ENCODE data around the gene MED23.

GRCh38 chr6:131548441-131548840 lies 79.6 kb downstream of the MED23 start:
- TF ChIP-seq FOXM1 (IDR thresholded peaks at IDR 0.05; ENCODE audit: low read depth) (no peak), SMC3 (IDR thresholded peaks at IDR 0.05; ENCODE audit: low read depth, low read length) (no peak), JUND (IDR thresholded peaks at IDR 0.05) (no peak), NRF1 (IDR thresholded peaks at IDR 0.05; ENCODE audit: low read depth, low read length) (no peak), ELF1 (IDR thresholded peaks at IDR 0.05) (no peak), GABPA (IDR thresholded peaks at IDR 0.05; ENCODE audit: low read depth) (no peak), MEF2A (IDR thresholded peaks at IDR 0.05; ENCODE audit: borderline replicate concordance, low read depth) (no peak), EZH2phosphoT487 (IDR thresholded peaks at IDR 0.05; ENCODE audit: borderline replicate concordance, low read depth) (no peak), POLR2AphosphoS5 (IDR thresholded peaks at IDR 0.05; ENCODE audit: low read depth, low read length) (no peak)
- TF ChIP-seq, protein P1, sequence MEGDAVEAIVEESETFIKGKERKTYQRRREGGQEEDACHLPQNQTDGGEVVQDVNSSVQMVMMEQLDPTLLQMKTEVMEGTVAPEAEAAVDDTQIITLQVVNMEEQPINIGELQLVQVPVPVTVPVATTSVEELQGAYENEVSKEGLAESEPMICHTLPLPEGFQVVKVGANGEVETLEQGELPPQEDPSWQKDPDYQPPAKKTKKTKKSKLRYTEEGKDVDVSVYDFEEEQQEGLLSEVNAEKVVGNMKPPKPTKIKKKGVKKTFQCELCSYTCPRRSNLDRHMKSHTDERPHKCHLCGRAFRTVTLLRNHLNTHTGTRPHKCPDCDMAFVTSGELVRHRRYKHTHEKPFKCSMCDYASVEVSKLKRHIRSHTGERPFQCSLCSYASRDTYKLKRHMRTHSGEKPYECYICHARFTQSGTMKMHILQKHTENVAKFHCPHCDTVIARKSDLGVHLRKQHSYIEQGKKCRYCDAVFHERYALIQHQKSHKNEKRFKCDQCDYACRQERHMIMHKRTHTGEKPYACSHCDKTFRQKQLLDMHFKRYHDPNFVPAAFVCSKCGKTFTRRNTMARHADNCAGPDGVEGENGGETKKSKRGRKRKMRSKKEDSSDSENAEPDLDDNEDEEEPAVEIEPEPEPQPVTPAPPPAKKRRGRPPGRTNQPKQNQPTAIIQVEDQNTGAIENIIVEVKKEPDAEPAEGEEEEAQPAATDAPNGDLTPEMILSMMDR (IDR thresholded peaks at IDR 0.05): no peak
- TF ChIP-seq, protein P2, sequence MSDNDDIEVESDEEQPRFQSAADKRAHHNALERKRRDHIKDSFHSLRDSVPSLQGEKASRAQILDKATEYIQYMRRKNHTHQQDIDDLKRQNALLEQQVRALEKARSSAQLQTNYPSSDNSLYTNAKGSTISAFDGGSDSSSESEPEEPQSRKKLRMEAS (IDR thresholded peaks at IDR 0.05; ENCODE audit: low read depth): no peak

Measured in SK-N-SH (cell line).